ENCODE results near the gene AMER3. TPM values are rescaled to one million over a fixed set of nuclear protein-coding genes. Genes with fewer than 3 reads are reported as not detected.

Gene AMER3
- total RNA-seq, 2 experiments from 2014 or later: not detected

- peaks cover 14% of the 10 kb centered on the region for H3K27me3 Mint-ChIP-seq
- ChIA-PET POLR2A (no interaction called here), CTCF (interaction anchor here (0.9 to 1.7 kb wide), 2 partner anchors 12 to 88 kb away, joined by 5 to 7 read pairs; no protein-coding TSS in a partner anchor)
- no peak overlapping the region for H3K4me3 Mint-ChIP-seq
- DNase-seq (no peak), ATAC-seq (no peak)
- intact Hi-C loops (cut with micrococcal nuclease): no loop called here
- TF ChIP-seq CTCF (IDR thresholded peaks at IDR 0.05): no peak
- no peaks in the 10 kb centered on the region for H3K9me3 Mint-ChIP-seq
- H3K4me1 Mint-ChIP-seq (ENCODE audit: low read depth): no peaks in the 10 kb centered on the region
- no peak overlapping the region for H3K27ac Mint-ChIP-seq
- H3K36me3 Mint-ChIP-seq (ENCODE audit: low read depth): no peaks in the 10 kb centered on the region
These were observed 30.2 kb downstream of the AMER3 start for GRCh38 chr2:130785466-130786055.

- intact Hi-C loops (cut with micrococcal nuclease): no loop called here
- Mint-ChIP-seq H3K4me3 (no peak overlapping the region), H3K27ac (no peak overlapping the region), H3K9me3 (no peaks in the 10 kb centered on the region), H3K36me3 (ENCODE audit: low read depth) (no peaks in the 10 kb centered on the region), H3K27me3 (peaks cover 10% of the 10 kb centered on the region), H3K4me1 (ENCODE audit: low read depth) (no peaks in the 10 kb centered on the region)
- ChIA-PET POLR2A (no interaction called here), CTCF (interaction anchor here (1.7 kb wide), 1 partner anchor 88 kb away, joined by 5 read pairs; no protein-coding TSS in a partner anchor)
- ATAC-seq (no peak), DNase-seq (no peak)
- TF ChIP-seq CTCF (IDR thresholded peaks at IDR 0.05): no peak
These were observed 30.7 kb downstream of the AMER3 start for GRCh38 chr2:130786076-130786475.

- Mint-ChIP-seq H3K27me3 (peaks cover 8% of the 10 kb centered on the region), H3K9me3 (no peaks in the 10 kb centered on the region), H3K4me1 (ENCODE audit: low read depth) (no peaks in the 10 kb centered on the region), H3K27ac (no peak overlapping the region), H3K4me3 (no peak overlapping the region), H3K36me3 (ENCODE audit: low read depth) (no peaks in the 10 kb centered on the region)
- ChIA-PET CTCF (no interaction called here), POLR2A (no interaction called here)
- intact Hi-C loops (cut with micrococcal nuclease): no loop called here
- ATAC-seq: no peak
- TF ChIP-seq CTCF (IDR thresholded peaks at IDR 0.05): no peak
- DNase-seq: no peak
These were observed 32.5 kb downstream of the AMER3 start for GRCh38 chr2:130787841-130788240.

- intact Hi-C loops (cut with micrococcal nuclease): no loop called here
- CTCF ChIA-PET: interaction anchor here (0.9 to 1.7 kb wide), 2 partner anchors 83 to 131 kb away, joined by 3 to 8 read pairs; no protein-coding TSS in a partner anchor
- DNase-seq: no peak
These were observed 35.0 kb downstream of the AMER3 start for GRCh38 chr2:130790312-130790711.

More at GRCh38 chr2:130790312-130790711, 35.0 kb downstream of the AMER3 start:
- Mint-ChIP-seq H3K27ac (no peak overlapping the region), H3K4me3 (no peak overlapping the region), H3K9me3 (no peaks in the 10 kb centered on the region), H3K36me3 (ENCODE audit: low read depth) (no peaks in the 10 kb centered on the region), H3K4me1 (ENCODE audit: low read depth) (no peaks in the 10 kb centered on the region), H3K27me3 (peaks cover 6% of the 10 kb centered on the region)
- POLR2A ChIA-PET: no interaction called here
- no peak for ATAC-seq
- no peak for TF ChIP-seq CTCF (IDR thresholded peaks at IDR 0.05)

Data from activated CD8-positive, alpha-beta T cell treated with anti-CD3 and anti-CD28 coated beads for 36 hours (primary cell).